ENCODE measurements around the gene IGFBP2. TPM values are rescaled to one million over a fixed set of nuclear protein-coding genes. Genes with fewer than 3 reads are reported as not detected.

IGFBP2 gene
- total RNA-seq, 1 experiment from 2014 or later, result 363 TPM

DNA sequence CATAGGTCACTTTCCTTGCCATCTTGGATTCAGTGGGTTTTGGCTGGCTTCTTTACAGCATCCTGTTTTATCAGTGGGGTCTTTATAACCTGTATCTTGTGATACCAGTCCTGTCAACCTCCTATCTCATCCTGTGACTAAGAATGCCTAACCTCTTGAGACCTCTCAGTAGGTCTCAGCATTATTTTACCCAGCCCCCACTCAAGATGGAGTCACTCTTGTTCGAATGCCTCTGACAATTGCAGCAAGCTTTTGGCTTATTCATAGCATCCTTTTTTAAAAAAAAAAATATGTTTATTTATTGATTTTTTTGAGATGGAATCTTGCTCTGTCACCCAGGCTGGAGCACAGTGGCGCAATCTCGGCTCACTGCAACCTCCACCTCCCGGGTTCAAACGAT, 24.7 kb upstream of the IGFBP2 start:
- no peaks in the 10 kb centered on the region; the same call in 1 of the 2 replicates for H3K27me3 ChIP-seq (ENCODE audit: insufficient read depth, low read length)
- no peaks in the 10 kb centered on the region for H4K20me1 ChIP-seq (ENCODE audit: control insufficient read depth, insufficient read depth, insufficient read length)
- H2BK12ac ChIP-seq (ENCODE audit: insufficient read length, low read depth, low read length), result no peak overlapping the region
- TF ChIP-seq, protein P1, sequence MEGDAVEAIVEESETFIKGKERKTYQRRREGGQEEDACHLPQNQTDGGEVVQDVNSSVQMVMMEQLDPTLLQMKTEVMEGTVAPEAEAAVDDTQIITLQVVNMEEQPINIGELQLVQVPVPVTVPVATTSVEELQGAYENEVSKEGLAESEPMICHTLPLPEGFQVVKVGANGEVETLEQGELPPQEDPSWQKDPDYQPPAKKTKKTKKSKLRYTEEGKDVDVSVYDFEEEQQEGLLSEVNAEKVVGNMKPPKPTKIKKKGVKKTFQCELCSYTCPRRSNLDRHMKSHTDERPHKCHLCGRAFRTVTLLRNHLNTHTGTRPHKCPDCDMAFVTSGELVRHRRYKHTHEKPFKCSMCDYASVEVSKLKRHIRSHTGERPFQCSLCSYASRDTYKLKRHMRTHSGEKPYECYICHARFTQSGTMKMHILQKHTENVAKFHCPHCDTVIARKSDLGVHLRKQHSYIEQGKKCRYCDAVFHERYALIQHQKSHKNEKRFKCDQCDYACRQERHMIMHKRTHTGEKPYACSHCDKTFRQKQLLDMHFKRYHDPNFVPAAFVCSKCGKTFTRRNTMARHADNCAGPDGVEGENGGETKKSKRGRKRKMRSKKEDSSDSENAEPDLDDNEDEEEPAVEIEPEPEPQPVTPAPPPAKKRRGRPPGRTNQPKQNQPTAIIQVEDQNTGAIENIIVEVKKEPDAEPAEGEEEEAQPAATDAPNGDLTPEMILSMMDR (conservative IDR thresholded peaks at IDR 0.05), result no peak
- no peak overlapping the region for H3K23ac ChIP-seq (ENCODE audit: insufficient read length, low read depth, low read length)
- no peak overlapping the region for H4K8ac ChIP-seq (replicated peaks; ENCODE audit: insufficient read length, low read depth, low read length)
- H3K27ac ChIP-seq (ENCODE audit: insufficient read length, low read depth, low read length), result no peak overlapping the region
- no peak overlapping the region for H2AK5ac ChIP-seq (ENCODE audit: insufficient read length, low read length)
- H3K4me1 Mint-ChIP-seq, result peaks cover 28 to 37% of the 10 kb centered on the region in 2 experiments
- H3K27ac Mint-ChIP-seq, result no peak overlapping the region
- H2BK15ac ChIP-seq (ENCODE audit: low read depth, low read length), result no peak overlapping the region
- H3K79me1 ChIP-seq (ENCODE audit: insufficient read depth, low read depth, low read length, poor library complexity, severe bottlenecking), result no peaks in the 10 kb centered on the region
- H3K4ac ChIP-seq (ENCODE audit: low read depth, low read length), result no peak overlapping the region
- peaks cover 34% of the 10 kb centered on the region for H3K27me3 Mint-ChIP-seq (ENCODE audit: low read depth)
- H3T11ph ChIP-seq (ENCODE audit: low read length), result no peak overlapping the region
- no peaks in the 10 kb centered on the region for H3K9me3 ChIP-seq (ENCODE audit: control insufficient read depth, low read depth, low read length)
- H3K14ac ChIP-seq (ENCODE audit: insufficient read depth, low read length), result no peak overlapping the region
- no peak overlapping the region for H3K9ac ChIP-seq (ENCODE audit: extremely low read depth, insufficient read length, low read length)
- H2BK5ac ChIP-seq (ENCODE audit: insufficient read length, low read length), result no peak overlapping the region
- no peak for DNase-seq
- H2BK120ac ChIP-seq (ENCODE audit: low read depth, low read length, poor library complexity, severe bottlenecking), result no peak overlapping the region
- no peak overlapping the region for H4K91ac ChIP-seq (ENCODE audit: insufficient read length, low read depth, low read length)
- H3K23me2 ChIP-seq (ENCODE audit: insufficient read length, low read depth, low read length, poor library complexity, severe bottlenecking), result peaks cover 7% of the 10 kb centered on the region
- no peak overlapping the region for H3K4me3 Mint-ChIP-seq
- no peak overlapping the region for H3K56ac ChIP-seq (ENCODE audit: insufficient read length, low read depth, low read length)
- no peak overlapping the region for H3K18ac ChIP-seq (ENCODE audit: insufficient read length, low read depth, low read length)
- H3K9me3 Mint-ChIP-seq, result no peaks in the 10 kb centered on the region; a peak in 1 of 5 replicates
- H3K4me2 ChIP-seq (ENCODE audit: insufficient read depth, insufficient read length, low read length), result no peak overlapping the region
- H3K36me3 Mint-ChIP-seq (ENCODE audit: insufficient read depth in 1 of 3, low read depth in 3 of 3), result peaks cover 0 to 7% (median 0%) of the 10 kb centered on the region in 3 experiments; a peak in 2 of 7 replicates
- no peak overlapping the region for H2AFZ ChIP-seq (ENCODE audit: low read length)
- H2BK20ac ChIP-seq (ENCODE audit: low read depth, low read length, poor library complexity, severe bottlenecking), result no peak overlapping the region
- no CpG with 5 or more reads among the region's 5 CpGs for WGBS (ENCODE audit: extremely low coverage, insufficient read length, low lambda C conversion rate)
- H4K5ac ChIP-seq (ENCODE audit: insufficient read length, low read depth, low read length), result no peak overlapping the region
- H3K79me2 ChIP-seq (ENCODE audit: insufficient read depth, low read length), result no peaks in the 10 kb centered on the region
- peaks cover 9% of the 10 kb centered on the region; the same call in 1 of the 2 replicates for H3K4me1 ChIP-seq (ENCODE audit: insufficient read depth, low read length)
